Activated naive CD4-positive, alpha-beta T cell treated with anti-CD3 and anti-CD28 coated beads, Interleukin-2, amount 50 U/mL, for 24 hours (primary cell): ENCODE results near the gene PNKD.
"Not testable (repeated sequence)": the region's sequence is repeated elsewhere in the genome, so short reads cannot be mapped to it uniquely, and the experiment has no call there.

Experiments used
- H3K27ac Mint-ChIP-seq: one replicate; pipeline ENCODE4 v1.8.0; 2021; ENCODE audit warnings: mild to moderate bottlenecking, mixed read lengths
- H3K27me3 Mint-ChIP-seq: one replicate; pipeline ENCODE4 v1.8.0; 2021; ENCODE audit warnings: mixed read lengths
- H3K36me3 Mint-ChIP-seq: one replicate; pipeline ENCODE4 v1.8.0; 2021; ENCODE audit warnings: mixed read lengths
- H3K4me1 Mint-ChIP-seq: one replicate; pipeline ENCODE4 v1.8.0; 2021; ENCODE audit warnings: mixed read lengths
- H3K4me3 Mint-ChIP-seq: one replicate; pipeline ENCODE4 v1.8.0; 2021; ENCODE audit warnings: mild to moderate bottlenecking, mixed read lengths
- H3K9me3 Mint-ChIP-seq: one replicate; pipeline ENCODE4 v1.8.0; 2021; ENCODE audit warnings: mixed read lengths

The PNKD gene

DNA sequence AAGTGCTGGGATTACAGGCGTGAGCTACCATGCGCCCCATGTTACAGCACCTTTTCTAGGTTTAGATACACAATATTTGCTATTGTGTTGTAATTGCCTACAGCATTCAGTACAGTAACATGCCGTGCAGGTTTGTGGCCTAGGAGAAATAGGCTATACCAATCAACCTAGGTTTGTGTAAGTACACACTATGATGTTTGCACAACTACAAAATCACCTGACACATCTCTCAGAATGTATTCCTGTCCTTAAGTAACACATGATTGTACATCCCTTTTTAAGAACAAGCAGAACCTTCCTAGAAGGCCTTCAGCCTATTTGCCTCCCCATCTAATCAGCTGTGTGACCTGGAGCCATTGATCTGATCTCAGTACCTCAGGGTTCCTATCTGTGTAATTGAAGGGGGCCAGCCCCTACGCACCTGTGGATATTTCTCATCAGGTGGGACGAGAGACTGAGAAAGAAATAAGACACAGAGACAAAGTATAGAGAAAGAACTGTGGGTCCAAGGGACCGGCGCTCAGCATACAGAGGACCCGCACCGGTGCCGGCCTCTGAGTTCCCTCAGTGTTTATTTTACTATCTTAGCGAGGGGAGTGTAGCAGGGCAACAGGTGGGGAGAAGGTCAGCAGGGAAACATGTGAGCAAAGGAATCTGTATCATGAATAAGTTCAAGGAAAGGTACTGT lies 40.7 kb downstream of the PNKD start:
- Mint-ChIP-seq H3K4me3 (no peak overlapping the region), H3K4me1 (peaks cover 23% of the 10 kb centered on the region), H3K36me3 (no peaks in the 10 kb centered on the region), H3K27ac (no peak overlapping the region), H3K27me3 (no peaks in the 10 kb centered on the region), H3K9me3 (no peaks in the 10 kb centered on the region)

DNA sequence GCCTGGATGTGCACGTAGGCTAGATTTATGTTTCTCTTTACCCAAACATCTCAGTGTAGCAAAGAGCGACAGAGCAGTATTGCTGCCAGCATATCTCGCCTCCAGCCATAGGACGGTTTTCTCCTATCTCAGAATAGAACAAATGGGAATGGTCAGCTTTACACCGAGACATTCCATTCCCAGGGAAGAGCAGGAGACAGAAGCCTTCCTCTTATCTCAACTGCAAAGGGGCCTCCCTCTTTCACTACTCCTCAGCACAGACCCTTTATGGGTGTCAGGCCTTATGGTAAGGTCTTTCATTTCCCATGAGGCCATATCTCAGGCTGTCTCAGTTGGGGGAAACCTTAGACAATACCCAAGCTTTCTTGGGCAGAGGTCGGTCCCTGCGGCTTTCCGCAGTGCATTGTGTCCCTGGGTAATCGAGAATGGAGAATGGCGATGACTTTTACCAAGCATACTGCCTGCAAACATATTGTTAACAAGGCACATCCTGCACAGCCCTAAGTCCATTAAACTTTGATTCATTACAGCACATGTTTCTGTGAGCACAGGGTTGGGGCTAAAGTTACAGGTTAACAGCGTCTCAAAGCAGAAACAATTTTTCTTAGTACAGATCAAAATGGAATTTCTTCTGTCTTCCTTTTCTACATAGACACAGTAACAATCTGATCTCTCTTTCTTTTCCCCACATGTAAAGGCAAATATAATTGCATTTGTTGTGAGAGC lies 41.4 kb downstream of the PNKD start:
- H3K27ac Mint-ChIP-seq, H3K9me3 Mint-ChIP-seq, H3K36me3 Mint-ChIP-seq, H3K27me3 Mint-ChIP-seq, H3K4me3 Mint-ChIP-seq: not testable (repeated sequence)
- H3K4me1 Mint-ChIP-seq: peaks cover 30% of the 10 kb centered on the region

DNA sequence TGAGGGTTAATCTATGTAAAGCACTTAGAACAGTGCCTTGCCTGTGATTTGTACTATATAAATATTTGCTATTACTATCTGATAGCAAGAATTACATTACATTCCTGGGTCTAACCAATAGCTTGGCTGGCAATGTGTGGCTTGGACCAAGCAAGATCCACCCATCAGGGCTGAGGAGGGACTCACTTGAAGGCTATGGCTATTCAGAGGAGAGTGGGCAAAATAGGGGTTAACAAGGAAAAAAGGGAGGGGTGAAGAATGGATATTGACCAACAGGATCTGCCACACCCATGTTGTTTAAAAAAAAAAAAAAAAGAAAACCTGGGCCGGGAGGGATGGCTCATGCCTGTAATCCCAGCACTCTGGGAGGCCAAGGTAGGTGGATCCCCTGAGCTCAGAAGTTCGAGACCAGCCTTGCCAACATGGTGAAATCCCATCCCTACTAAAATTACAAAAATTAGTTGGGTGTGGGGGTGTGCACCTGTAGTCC lies 42.0 kb downstream of the PNKD start:
- Mint-ChIP-seq H3K27ac (no peak overlapping the region), H3K36me3 (no peaks in the 10 kb centered on the region), H3K4me3 (no peak overlapping the region), H3K9me3 (no peaks in the 10 kb centered on the region), H3K4me1 (peaks cover 36% of the 10 kb centered on the region), H3K27me3 (no peaks in the 10 kb centered on the region)

- Mint-ChIP-seq H3K4me1 (peaks cover 42% of the 10 kb centered on the region), H3K27me3 (no peaks in the 10 kb centered on the region), H3K4me3 (no peak overlapping the region), H3K27ac (no peak overlapping the region), H3K36me3 (no peaks in the 10 kb centered on the region), H3K9me3 (no peaks in the 10 kb centered on the region)
Observed at GRCh38 chr2:218313356-218313755, 43.0 kb downstream of the PNKD start.

DNA sequence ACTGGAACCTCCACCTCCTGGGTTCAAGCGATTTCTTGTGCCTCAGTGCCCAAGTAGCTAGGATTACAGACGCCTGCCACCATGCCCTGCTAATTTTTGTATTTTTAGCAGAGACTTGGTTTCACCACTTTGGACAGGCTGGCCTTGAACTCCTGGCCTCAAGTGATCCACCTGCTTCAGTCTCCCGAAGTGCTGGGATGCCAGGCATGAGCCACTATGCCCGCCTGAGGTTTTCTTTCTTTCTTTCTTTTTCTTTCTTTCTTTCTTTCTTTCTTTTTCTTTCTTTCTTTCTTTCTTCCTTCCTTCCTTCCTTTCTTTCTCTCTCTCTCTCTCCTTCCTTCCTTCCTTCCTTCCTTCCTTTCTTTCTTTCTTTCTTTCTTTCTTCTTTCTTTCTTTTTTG lies 44.4 kb downstream of the PNKD start:
- H3K36me3 Mint-ChIP-seq, H3K27ac Mint-ChIP-seq, H3K9me3 Mint-ChIP-seq, H3K4me3 Mint-ChIP-seq, H3K27me3 Mint-ChIP-seq: not testable (repeated sequence)
- peaks cover 45% of the 10 kb centered on the region for H3K4me1 Mint-ChIP-seq

DNA sequence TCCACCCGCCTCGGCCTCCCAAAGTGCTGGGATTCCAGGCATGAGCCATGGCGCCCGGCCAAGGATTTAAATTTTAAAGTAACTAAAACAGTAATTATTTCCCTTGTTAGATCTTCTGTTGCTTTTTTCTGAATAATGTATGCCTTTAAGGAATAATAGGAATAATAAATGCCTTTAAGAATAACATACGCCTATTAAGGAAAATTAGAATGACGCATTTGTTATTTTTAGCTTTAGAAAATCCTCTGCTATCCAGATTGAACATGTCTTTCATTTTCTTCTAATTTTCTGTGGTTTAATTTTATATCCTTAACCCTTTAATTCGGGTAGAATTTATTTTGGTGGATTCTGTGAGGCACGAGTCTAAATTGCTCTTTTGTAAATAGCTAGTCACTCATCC lies 45.1 kb downstream of the PNKD start:
- Mint-ChIP-seq H3K27ac (peak overlapping the region; percentile 87), H3K4me1 (peaks cover 52% of the 10 kb centered on the region), H3K4me3 (no peak overlapping the region), H3K36me3 (peaks cover 2% of the 10 kb centered on the region), H3K27me3 (no peaks in the 10 kb centered on the region), H3K9me3 (no peaks in the 10 kb centered on the region)

GRCh38 chr2:218317303-218317630 lies 46.9 kb downstream of the PNKD start:
- peaks cover 62% of the 10 kb centered on the region for H3K4me1 Mint-ChIP-seq
- H3K27ac Mint-ChIP-seq: peak overlapping the region; percentile 12
- peak overlapping the region; percentile 4 for H3K4me3 Mint-ChIP-seq
- no peaks in the 10 kb centered on the region for H3K27me3 Mint-ChIP-seq
- H3K36me3 Mint-ChIP-seq: peaks cover 2% of the 10 kb centered on the region
- no peaks in the 10 kb centered on the region for H3K9me3 Mint-ChIP-seq

DNA sequence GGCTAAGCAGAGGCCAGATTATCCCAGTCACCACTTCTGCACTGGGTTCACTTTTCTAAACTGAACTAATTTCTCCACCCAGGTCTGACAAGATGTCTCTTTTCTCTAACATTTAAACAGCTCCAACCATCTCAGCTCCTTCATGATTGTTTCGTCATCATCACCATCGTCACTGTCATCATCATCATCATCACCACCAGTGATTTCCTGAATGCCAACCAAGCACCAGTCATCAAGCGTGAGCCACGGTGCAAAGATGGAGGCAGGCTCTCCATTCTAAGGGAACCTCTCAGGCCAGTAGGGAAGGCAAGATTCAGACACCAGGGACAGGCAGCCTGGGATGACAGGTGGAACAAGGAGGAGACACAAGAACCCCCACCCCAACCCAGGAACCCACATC lies 47.5 kb downstream of the PNKD start:
- Mint-ChIP-seq H3K4me1 (peaks cover 66% of the 10 kb centered on the region), H3K36me3 (peaks cover 2% of the 10 kb centered on the region), H3K4me3 (peak overlapping the region; percentile 4), H3K27me3 (no peaks in the 10 kb centered on the region), H3K9me3 (no peaks in the 10 kb centered on the region), H3K27ac (peak overlapping the region; percentile 90)

- H3K9me3 Mint-ChIP-seq: no peaks in the 10 kb centered on the region
- peaks cover 66% of the 10 kb centered on the region for H3K4me1 Mint-ChIP-seq
- H3K27ac Mint-ChIP-seq: no peak overlapping the region
- no peak overlapping the region for H3K4me3 Mint-ChIP-seq
- H3K36me3 Mint-ChIP-seq: peaks cover 2% of the 10 kb centered on the region
- H3K27me3 Mint-ChIP-seq: no peaks in the 10 kb centered on the region
Observed at GRCh38 chr2:218318241-218318640, 47.9 kb downstream of the PNKD start.

- H3K27ac Mint-ChIP-seq: no peak overlapping the region
- H3K4me1 Mint-ChIP-seq: peaks cover 71% of the 10 kb centered on the region
- H3K4me3 Mint-ChIP-seq: no peak overlapping the region
- no peaks in the 10 kb centered on the region for H3K27me3 Mint-ChIP-seq
- H3K9me3 Mint-ChIP-seq: no peaks in the 10 kb centered on the region
- H3K36me3 Mint-ChIP-seq: peaks cover 2% of the 10 kb centered on the region
Observed at GRCh38 chr2:218319813-218320365, 49.6 kb downstream of the PNKD start.

DNA sequence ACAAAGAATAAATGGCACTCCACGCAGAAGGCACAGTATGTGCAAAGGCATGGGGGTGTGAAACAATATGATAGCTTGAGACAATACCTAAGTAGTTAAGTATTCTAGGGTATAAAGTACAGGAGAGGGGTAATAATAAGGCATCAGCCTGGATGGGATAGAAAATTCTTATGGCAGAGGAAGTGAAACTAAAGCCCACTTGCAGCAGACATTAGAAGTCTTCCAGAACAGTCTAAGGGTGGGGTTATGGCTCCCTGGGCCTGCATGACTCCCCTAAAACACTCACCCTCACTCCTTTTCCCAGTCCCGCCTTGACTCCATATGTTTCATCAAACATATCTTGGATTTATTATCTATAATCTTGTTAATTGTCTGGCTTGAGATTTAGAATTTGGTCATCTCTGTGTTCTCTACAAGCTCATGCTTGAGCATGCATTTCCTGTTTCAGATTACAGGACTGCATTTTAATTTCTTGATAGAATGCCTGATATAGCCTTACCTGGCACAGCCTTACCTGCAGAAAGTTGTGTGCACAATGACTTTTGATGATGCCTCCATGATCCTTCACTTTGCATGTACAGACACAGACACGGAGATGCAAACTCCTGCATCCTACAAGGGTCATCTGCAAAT lies 50.5 kb downstream of the PNKD start:
- peaks cover 2% of the 10 kb centered on the region for H3K36me3 Mint-ChIP-seq
- H3K4me3 Mint-ChIP-seq: no peak overlapping the region
- H3K27me3 Mint-ChIP-seq: no peaks in the 10 kb centered on the region
- H3K4me1 Mint-ChIP-seq: peaks cover 64% of the 10 kb centered on the region
- no peaks in the 10 kb centered on the region for H3K9me3 Mint-ChIP-seq
- H3K27ac Mint-ChIP-seq: no peak overlapping the region

DNA sequence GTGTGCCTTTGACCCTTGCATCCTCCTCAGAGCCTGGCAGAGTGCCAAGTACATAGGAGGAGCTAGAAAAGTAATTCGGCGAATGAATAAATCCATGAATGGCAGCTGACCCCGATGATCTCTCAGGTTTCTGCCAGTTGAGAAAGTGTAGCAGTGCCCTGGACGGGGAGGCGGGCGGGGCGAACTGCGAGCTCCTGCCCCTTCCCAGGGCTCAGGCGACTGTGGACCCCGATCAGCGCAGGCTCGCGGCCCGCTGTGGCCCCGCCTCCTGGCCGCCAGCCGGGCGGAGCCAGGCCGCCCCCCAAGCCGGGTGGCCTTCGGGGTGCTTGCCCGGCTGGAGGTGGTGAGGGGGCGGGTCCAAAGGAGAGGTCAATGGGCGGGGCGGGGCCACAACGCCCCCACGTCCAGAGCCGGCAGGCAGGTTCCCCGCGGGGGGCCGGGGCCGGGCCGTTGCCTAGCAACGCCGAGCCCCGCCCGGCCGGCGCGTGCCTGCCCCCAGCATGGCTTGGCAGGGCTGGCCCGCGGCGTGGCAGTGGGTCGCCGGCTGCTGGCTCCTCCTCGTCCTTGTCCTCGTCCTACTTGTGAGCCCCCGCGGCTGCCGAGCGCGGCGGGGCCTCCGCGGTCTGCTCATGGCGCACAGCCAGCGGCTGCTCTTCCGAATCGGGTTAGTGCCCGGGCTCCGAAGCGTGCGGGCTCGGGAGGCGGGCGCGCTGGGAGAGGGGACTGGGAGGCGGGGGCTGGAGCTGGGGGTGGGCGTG lies 52.6 kb downstream of the PNKD start:
- Mint-ChIP-seq H3K27ac (no peak overlapping the region), H3K4me1 (peaks cover 59% of the 10 kb centered on the region), H3K4me3 (peak overlapping the region; percentile 85), H3K27me3 (no peaks in the 10 kb centered on the region), H3K9me3 (no peaks in the 10 kb centered on the region), H3K36me3 (peaks cover 2% of the 10 kb centered on the region)

DNA sequence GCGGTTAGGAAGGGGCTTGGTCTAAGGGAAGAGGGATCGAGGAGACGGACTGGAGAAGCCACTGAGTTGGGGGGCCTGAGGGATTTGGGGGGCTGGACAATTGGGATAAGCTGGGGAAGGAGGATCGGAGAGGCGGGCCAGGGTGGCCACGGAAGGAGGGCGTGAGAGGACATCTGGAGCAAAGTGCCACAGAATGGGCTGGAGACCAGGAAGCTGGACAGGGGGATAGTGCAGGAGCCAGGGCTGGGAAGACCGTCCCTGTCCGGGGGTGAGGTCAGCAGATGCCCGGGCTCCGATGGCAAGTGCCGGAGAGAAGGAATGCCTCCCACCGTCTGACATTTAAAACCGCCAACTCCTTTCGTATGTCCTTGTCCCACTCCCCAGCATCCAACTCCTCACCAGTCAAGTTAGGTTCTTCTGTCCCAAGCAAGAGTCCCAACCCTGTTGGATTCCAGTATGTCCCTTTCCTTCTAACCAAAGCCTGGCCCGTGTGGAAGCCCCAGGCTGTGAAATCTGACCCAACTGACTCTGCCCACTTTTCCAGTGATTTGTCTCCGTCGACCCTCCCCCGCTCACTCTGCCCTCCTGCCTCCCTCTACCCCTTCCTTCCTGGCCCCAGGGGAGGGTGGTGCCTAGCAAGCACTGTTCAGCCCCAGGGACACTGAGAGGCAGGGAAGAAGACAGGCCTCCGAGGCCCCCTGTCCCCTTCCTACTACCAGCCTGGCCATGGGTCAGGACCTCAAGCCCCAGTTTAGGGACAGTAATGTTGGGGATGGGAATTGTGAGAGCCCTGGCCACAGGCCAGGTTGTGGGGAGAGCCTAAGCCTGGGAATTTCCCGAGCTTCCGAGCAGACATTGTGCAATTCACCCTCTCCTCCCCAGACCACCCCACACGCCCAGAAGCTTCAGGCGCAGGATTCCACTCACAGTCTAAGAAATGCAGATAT lies 53.5 kb downstream of the PNKD start:
- Mint-ChIP-seq H3K27me3 (no peaks in the 10 kb centered on the region), H3K4me3 (peak overlapping the region; percentile 85), H3K4me1 (peaks cover 53% of the 10 kb centered on the region), H3K27ac (no peak overlapping the region), H3K9me3 (no peaks in the 10 kb centered on the region), H3K36me3 (no peaks in the 10 kb centered on the region)

GRCh38 chr2:218325566-218326160 lies 55.3 kb downstream of the PNKD start:
- Mint-ChIP-seq H3K4me1 (peaks cover 41% of the 10 kb centered on the region), H3K36me3 (no peaks in the 10 kb centered on the region), H3K27ac (no peak overlapping the region), H3K9me3 (no peaks in the 10 kb centered on the region), H3K4me3 (no peak overlapping the region), H3K27me3 (no peaks in the 10 kb centered on the region)
